ENCODE results near the gene CARD19. TPM values are rescaled to one million over a fixed set of nuclear protein-coding genes. Genes with fewer than 3 reads are reported as not detected.

The CARD19 gene
- total and polyA plus RNA-seq, 9 of the 15 experiments (the other 6 are each of a cell fraction or from before 2014, with no cell fraction given), result 0.90 to 34.9 (median 14.6) TPM

DNA sequence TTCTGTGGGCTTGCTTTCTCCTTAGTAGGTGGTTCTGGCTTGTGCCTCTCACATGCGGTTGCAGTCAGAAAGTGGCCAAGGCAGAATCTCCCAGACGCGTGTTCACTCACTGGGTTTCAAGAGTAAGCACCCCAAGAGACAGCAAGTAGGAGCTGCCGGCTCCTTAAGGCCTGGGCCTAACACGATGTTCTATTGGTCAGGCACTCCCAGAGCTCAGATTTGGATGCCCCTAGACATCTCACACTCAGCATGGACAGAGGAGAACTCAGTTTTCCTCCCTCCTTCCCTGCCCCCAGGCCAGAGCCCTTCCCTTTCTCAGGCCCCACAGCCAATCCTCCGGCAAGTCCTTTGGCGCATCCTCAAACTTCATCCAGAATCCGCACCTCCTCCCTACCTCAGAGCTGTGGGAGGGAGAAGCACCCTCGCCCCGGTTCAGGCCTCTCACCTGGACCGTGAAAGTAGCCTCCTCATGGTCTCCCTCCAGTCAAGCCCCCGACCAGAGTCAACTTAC, 6.5 kb upstream of the CARD19 start (continued):
- no peak for TF ChIP-seq KLF13 (tag; IDR thresholded peaks at IDR 0.05; ENCODE audit: borderline replicate concordance, low read depth)
- TF ChIP-seq ZNF165 (CRISPR knock-in tag; IDR thresholded peaks at IDR 0.05; ENCODE audit: borderline replicate concordance), result no peak
- TF ChIP-seq XRCC4 (IDR thresholded peaks at IDR 0.05; ENCODE audit: extremely low read depth, insufficient read depth, insufficient read length), result no peak
- TF ChIP-seq ZKSCAN3 (CRISPR knock-in tag; IDR thresholded peaks at IDR 0.05), result no peak
- TF ChIP-seq, protein P1, sequence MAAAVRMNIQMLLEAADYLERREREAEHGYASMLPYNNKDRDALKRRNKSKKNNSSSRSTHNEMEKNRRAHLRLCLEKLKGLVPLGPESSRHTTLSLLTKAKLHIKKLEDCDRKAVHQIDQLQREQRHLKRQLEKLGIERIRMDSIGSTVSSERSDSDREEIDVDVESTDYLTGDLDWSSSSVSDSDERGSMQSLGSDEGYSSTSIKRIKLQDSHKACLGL (CRISPR knock-in tag; IDR thresholded peaks at IDR 0.05; ENCODE audit: borderline replicate concordance, poor library complexity, severe bottlenecking), result no peak
- no peak for TF ChIP-seq ZNF717 (CRISPR knock-in tag; IDR thresholded peaks at IDR 0.05)

- Histone ChIP-seq H3K27me3 (ENCODE audit: control insufficient read depth in 2 of 2, insufficient read depth in 2 of 2, low read length in 2 of 2) (no peaks in the 10 kb centered on the region), H3K9me3 (replicated peaks; ENCODE audit: control insufficient read depth, insufficient read depth, low read depth, low read length) (no peaks in the 10 kb centered on the region; the same call in 1 of the 2 replicates), H3K4me3 (no peak overlapping the region), H3K9me1 (ENCODE audit: control insufficient read depth, insufficient read depth, low read length) (no peaks in the 10 kb centered on the region), H3K27ac (ENCODE audit: extremely low read depth, low read depth, low read length) (no peak overlapping the region), H2AFZ (ENCODE audit: low read depth, low read length) (no peak overlapping the region), H3K36me3 (ENCODE audit: control insufficient read depth, insufficient read depth, low read length) (peaks cover 4% of the 10 kb centered on the region; the same call in 1 of the 3 replicates), H3K9ac (ENCODE audit: insufficient read depth in 1 of 2, low read depth in 2 of 2, low read length in 2 of 2) (no peak overlapping the region), H4K20me1 (replicated peaks; ENCODE audit: control insufficient read depth, insufficient read depth, low read length) (no peaks in the 10 kb centered on the region), H3K4me1 (replicated peaks in 1 of 2; ENCODE audit: control insufficient read depth in 2 of 2, insufficient read depth in 2 of 2, low read length in 2 of 2) (peaks cover 19 to 31% of the 10 kb centered on the region in 2 experiments), H3K4me2 (ENCODE audit: insufficient read depth, low read length) (no peak overlapping the region), H3K79me2 (ENCODE audit: control insufficient read depth, insufficient read depth, low read length) (no peaks in the 10 kb centered on the region)
- DNase-seq (ENCODE audit: extremely low read depth in 1 of 4, low spot score in 3 of 4) (no peak), ATAC-seq (no peak), FAIRE-seq (no peak)
- POLR2A ChIA-PET, result no interaction called here
- BruUV-seq (replicated peaks), result no TSS peak
- TF ChIP-seq ZNF41 (CRISPR knock-in tag; conservative IDR thresholded peaks at IDR 0.05), result no peak
- TF ChIP-seq DACH1 (IDR thresholded peaks at IDR 0.05; ENCODE audit: partially characterized antibody), result no peak
- no peak for TF ChIP-seq ARHGAP35 (IDR thresholded peaks at IDR 0.05; ENCODE audit: partially characterized antibody)
- no peak for TF ChIP-seq ERF (CRISPR knock-in tag; IDR thresholded peaks at IDR 0.05)
- TF ChIP-seq ESRRA (IDR thresholded peaks at IDR 0.05; ENCODE audit: borderline replicate concordance, low read depth), result peak; percentile 66; the same call in 1 of the 2 replicates
- no peak for TF ChIP-seq POLR2A (conservative IDR thresholded peaks at IDR 0.05)
- TF ChIP-seq NFE2 (IDR thresholded peaks at IDR 0.05; ENCODE audit: low read depth), result no peak
- TF ChIP-seq ZNF121 (CRISPR knock-in tag; conservative IDR thresholded peaks at IDR 0.05), result peak; percentile 58
- no peak for TF ChIP-seq KLF10 (CRISPR knock-in tag; IDR thresholded peaks at IDR 0.05)
- no peak for TF ChIP-seq CBX3 (IDR thresholded peaks at IDR 0.05; ENCODE audit: borderline replicate concordance in 1 of 2, low read length in 2 of 2)
- 69% methylated on average over 8 of the region's 8 CpGs for WGBS (ENCODE audit: insufficient coverage, low coverage, missing lambda C conversion rate)
- CTCF ChIA-PET (ENCODE audit: low intra/inter-chr PET ratio), result interaction anchor here (0.6 kb wide), 1 partner anchor 53 kb away, joined by 3 read pairs; no protein-coding TSS in a partner anchor
- intact Hi-C loops (cut with micrococcal nuclease) (no loop called here), in situ Hi-C loops (cut with MboI) (no loop called here)
These were observed 5.8 kb upstream of the CARD19 start for GRCh38 chr9:93090091-93090655.

Data from K562 (cell line).